Sciatic nerve (tissue), 2 donors: ENCODE measurements around the gene LRRC26. TPM values are rescaled to one million over a fixed set of nuclear protein-coding genes. Genes with fewer than 3 reads are reported as not detected.
A peak's percentile ranks its signal among the peaks of the same experiment; 100 is the strongest.

Source experiments
- ATAC-seq: fragments of 200-7000 bp; cut with Tn5 transposase; one replicate; pipeline ENCODE4 v1.9.1; 2020; ENCODE audit warnings: mild to moderate bottlenecking, moderate library complexity
- DNase-seq: peaks from one replicate; pipeline ENCODE4 v3.0.0-alpha.2; 2020; ENCODE audit warnings: low spot score
- intact Hi-C: fragments of 100-400 bp; cut with DNase I; formaldehyde crosslinking; loops from one replicate; pipeline ENCODE4 v1.14.2; 2022
- total RNA-seq: library from RNA; stranded (reverse); fragmentation: NEBNext Ultra II Directional; extraction: Animal tissue kit (Norgen Biotek cat#: 25700); gene quantifications from one replicate; pipeline ENCODE4 v1.2.1, GENCODE V29; 2021
- donor health status: DM: no; HTN: no; CAD: no.
- donor health status: DM: no; HTN: no; CAD: no.

LRRC26 gene
- total RNA-seq, 1 donor from 2014 or later, result not detected

DNA sequence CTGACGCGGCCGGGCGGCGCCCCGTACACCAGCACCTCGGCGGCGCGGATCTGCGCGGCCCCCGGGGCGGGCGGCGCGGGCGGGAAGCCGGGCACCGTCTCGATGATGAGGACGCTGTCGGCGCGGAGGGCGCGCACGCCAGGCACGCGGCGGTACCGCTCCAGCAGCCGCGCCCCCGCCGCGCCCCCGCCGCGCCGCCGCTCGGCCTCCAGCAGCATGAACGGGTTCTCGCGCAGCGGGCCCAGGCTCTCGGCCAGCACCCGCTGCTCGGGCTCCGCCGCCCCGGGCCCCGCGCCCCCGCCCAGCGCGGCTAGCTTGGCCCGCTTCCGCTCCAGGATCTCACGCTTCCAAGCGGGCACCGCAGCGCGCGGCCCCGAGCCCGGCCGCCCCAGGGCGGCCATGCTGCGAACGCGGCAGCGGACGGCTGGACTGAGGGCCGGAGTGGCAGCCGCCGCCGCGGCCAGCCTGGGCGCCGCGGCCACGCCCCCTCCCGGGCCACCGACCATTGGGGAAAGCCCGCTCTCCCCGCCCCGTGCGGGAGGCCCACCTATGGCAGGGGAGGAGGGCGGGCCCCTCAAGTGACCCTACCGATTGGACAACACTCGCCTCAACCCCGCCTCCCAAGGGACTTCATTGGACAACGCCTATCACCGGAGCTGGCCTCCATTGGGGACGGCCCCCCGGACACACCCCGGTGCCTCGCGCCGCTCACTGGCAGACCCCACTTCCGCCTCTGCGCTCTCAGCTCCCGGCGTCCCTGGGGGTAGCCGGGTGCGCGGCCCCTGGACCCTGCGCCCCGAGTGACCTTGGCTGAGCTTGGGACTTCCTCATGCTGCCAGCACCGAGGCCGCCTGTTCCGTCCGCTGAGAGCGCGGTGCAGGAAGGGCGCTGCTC is 30.7 kb upstream of the LRRC26 start, which contains the start of gene TPRN:
Gene TPRN (minus strand): TSS at position 431 of the 894 bp plus-strand sequence. CDS start 30 bp downstream, at position 401.
- peak; percentile 99 for DNase-seq
- ATAC-seq, result peak; percentile 99
- intact Hi-C loops, result no loop called here

DNA sequence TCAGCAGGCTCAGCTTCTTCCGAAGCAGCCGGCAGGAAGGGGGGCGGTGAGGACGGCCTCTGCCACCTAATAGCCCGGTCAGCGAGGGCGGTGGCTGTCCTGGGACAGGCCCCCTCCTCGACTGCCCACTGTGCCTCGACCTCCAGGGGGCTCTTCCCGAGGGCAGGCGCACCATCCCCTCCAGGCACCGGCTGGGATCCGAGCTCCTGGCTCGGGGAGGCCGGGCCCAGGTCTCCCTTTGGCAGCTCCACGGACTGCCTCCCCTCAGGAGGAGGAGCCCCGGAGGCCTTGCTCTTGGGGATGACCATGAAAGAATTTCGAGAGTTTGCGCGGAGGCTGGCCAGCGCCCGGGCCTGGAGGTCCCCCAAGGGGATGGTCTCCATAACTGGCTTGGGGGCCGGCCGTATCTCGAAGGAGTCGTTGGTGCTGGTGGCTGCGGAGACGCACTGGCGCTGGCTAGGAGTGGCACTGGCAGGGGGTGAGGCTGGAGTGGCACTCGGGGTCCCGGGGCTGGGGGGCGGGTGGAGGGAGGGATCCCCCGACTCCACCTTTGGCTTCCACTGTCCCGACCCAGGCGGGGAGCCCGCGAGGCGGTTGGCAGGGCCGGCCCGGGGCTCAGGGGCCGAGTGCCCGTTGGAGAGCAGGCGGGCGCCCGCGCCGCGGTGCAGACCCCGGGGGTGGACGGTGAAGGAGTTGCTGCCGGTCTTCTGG is 29.7 kb upstream of the LRRC26 start:
- intact Hi-C loops, result no loop called here
- no peak for DNase-seq
- no peak for ATAC-seq

DNA sequence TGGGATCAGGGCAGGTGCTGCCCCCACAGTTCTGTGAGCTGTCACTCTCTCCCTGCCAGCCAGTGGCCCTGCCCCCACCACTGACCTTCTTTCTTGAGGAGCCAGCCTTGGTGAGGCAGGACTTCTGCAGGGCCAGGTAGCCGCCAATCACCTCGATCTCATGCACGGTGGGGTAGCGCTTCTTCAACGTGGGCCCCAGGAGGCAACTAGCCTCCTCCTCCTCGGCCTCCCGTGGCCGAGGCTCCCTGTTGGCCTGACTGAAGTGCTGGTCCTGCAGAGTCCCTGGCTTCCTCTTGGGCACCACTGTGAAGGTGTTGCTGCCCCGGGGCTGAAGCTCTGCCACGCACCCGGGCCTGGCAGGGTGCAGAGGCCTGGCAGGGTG is 29.0 kb upstream of the LRRC26 start:
- DNase-seq, result no peak
- intact Hi-C loops, result no loop called here
- no peak for ATAC-seq

DNA sequence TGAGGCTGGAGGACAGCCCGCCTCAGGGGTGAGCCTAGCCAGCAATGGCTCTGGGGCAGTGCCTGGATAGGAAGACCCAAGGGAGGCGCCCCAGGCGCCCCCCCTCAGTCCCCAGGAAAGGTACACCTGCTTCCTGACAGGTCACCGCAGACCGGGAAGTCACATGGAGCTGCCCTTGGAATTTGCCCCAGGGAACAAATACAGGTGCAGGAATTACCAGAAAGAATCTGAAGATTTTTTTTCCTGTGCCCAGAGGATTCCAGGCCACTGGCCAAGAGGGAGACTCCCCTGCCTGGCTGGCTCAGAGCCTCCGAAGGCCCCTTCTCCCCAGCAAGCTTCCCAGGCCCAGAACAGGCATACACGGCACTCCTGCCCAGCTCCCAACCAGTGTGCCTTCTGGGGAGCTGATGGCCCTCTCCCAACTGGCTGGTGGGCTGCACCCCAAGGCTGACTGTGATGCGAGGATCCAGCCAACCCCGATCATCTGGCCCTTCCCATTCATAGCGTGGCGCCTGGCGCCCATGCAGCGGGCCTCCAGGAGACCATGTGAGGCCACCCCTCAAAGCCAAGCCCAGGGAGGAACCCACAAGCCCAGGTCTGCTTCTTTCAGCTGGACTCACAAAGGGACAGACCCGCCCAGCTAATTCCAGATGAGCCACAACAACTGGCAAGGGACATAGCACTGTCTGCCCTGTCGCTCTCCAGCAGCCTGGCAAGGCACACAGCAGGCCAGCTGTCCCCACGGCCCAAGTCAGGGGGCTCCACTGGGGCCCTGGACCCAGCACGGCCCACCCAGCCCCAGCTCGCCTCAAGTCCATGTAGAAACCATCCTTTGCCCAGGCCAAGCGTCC is 28.4 kb upstream of the LRRC26 start:
- intact Hi-C loops, result no loop called here
- DNase-seq (no peak), ATAC-seq (no peak)

DNA sequence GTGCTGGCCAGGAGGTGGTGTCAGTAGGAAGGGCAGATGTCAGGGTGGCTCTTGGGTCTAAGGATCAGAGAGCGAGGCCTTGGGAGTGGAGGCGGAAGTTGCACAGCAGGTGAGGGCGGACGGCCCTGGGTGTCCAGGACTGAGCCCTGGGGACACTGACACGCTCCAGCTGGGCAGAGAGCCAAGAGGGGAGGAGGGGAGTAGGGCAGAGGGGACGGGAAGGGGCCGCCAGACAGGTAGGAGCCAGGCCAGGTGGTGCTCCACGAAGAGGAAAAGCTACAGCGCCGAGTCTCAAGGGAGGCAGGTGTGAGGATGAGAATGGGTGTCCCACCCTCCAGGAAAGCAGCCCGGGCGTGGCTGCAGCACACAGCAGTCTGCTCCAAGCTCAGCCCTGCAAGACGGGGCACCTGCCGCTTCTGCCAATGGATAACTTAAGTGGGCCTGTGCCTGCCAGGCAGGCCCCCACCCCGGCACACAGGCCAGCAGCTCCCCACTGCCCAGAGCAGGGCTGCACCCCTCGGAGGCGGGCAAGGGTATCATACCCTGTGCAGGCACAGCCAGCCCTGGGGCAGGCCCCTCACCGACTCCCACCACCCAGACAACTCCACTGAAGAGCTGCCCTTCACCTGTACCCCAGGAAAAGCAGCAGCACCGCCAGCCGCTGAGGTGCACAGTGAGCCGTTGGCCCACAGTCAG is 25.8 kb upstream of the LRRC26 start:
- DNase-seq (no peak), ATAC-seq (no peak)
- intact Hi-C loops, result no loop called here

DNA sequence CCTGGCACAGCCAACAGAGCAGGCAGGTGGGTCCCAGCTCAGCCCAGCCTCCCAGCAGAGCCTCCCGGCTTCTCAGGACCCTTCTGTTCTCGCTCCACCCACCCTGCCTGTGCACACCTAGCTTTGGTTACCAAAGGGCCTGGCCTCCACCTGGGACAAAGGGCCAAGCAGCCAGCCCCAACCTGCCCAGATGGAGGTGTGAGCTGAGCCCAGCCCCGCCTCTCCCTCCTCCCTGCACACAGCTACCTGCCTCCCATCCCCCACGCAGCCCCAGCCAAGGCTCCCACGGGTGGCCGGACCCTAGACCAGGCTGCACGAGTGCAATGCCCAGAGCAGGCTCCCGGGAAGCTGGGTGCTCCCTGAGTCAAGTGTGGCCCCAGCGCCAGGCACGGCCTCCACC is 25.1 kb upstream of the LRRC26 start:
- no peak for ATAC-seq

DNA sequence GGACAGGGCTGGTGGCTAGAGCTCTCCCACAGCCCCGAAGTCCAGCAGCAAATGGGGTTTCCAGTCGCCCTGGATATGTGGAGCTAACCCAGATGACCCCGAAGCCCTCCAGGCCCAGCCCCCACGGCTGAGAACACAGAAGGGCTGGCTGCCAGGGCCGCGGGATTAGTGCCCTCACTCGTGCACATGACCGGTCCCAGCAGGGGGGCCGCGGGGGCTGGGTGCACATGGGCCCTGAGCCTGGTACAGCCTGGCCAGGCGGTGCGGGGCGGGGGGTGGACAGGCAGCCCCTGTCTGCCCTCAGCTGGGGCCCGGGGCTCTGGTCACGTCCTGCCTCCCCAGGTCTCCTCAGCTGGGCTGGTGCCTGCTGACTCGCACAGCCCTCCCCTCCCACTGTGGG is 24.5 kb upstream of the LRRC26 start:
- intact Hi-C loops, result no loop called here
- no peak for ATAC-seq
- no peak for DNase-seq

More for the DNA sequence above, 25.1 kb upstream of the LRRC26 start:
- no peak for DNase-seq
- intact Hi-C loops, result no loop called here

DNA sequence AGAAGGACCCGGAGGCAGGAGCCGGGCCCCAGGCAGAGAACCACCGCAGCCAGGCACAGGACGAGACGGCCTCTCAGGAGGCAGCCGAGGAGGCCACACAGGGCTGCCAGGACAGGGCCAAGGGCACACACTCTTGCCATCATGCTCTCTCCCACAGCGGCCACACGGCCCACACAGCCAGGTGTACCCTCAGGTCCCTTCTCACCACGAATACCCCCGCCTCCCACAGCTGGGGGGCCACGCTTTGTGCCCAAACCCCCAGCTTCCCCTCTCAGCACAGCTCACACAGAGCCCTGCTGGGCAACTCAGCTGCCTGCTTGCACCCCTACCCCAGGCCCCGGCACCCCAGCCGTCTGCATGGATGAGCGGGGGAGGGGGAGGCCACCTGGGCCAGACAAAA is 23.9 kb upstream of the LRRC26 start:
- intact Hi-C loops, result no loop called here
- no peak for ATAC-seq

DNA sequence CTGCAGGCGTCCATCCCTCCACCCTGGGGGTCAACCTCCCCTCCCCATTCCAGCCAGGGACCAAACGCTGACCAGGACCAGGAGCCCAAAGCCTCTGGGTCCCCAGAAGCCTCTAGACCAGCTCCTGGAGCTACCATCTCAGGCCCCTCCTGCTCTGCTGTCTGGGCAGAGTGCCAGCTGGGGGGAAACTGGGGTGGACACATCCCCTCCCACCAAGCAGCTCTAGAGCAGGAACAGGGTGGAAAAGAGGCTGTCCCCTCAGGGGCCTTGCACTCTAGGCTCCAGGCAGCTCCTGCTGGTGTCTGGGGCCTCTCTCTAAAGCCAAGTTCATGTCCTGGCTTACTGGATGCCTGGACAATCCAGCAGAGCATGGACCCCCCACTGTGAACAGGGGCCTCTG is 23.0 kb upstream of the LRRC26 start:
- no peak for ATAC-seq
- DNase-seq, result no peak
- intact Hi-C loops, result no loop called here

More for the DNA sequence above, 23.9 kb upstream of the LRRC26 start:
- DNase-seq, result no peak

DNA sequence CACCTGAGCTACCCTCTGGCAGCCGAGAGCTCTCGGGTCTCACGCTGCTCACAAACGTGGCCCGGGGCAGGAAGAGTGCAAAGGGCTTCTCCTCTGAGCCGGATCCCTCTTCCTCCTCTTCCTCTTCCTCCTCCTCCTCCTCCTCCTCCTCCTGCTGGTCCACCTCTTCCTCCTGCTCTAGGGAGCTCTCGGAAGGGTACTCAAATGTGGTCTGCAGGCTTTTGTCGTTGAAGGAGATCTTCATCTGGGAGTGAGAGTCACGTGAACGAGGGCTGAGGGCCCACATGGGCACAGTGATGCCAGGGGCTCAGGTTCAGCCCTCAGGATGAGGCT is 22.6 kb upstream of the LRRC26 start:
- intact Hi-C loops, result no loop called here
- DNase-seq, result no peak
- no peak for ATAC-seq

DNA sequence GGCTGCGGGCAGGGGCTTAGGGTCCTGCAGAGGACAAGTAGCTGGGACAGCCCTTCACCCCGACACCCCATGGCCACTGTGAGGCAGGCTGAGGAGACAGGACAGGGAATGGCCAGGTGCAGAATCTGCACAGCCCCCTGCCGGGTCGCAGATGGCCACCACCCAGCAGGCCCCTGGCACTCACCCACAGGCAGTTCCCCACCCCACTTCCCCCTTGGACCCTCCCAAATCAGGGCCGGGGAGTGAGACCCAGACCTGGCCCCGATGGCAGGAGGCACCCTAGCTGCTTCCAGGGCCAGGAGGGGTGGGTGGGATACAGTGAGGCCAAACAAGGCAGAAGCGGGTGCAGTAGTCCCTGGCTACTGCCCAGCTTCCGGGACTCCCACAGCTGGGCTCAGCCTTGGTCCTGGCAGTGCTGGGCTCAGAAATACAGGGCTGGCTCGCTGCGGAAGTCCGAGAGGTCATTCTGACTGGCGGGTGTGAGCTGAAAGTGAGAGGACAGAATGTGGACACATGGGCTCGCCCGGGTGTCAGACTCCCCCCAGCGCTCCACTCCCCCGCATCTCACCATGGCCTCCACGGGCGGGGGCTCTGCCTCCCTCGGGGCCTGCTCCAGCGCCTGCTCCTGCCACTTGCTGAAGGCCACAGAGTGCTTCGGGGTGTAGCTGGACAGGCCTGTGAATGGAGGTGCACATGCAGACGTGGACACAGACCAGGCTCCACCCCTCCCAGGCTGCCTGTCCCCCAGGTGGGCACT is 22.0 kb upstream of the LRRC26 start:
- ATAC-seq, result no peak
- intact Hi-C loops, result no loop called here
- no peak for DNase-seq

DNA sequence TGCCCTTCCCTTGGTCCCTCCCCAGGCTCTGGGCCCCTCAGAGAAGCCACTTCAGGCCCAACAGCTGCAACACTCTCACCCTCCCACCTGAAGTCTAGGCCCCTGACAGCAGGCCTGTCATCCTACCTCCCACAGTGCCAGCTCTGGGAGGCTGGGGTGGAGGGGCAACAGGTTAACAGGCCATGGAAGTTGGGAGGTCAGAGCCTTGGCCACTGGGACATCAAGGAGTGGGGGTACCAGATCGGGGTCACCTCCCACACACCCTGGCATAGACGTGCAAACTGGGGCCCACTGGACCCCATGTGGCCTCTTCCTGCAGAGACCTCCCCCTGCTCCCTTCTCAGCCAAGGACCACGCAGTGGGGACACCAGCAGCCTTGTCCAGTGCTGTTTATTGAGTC is 21.4 kb upstream of the LRRC26 start:
- intact Hi-C loops, result no loop called here
- DNase-seq, result no peak

DNA sequence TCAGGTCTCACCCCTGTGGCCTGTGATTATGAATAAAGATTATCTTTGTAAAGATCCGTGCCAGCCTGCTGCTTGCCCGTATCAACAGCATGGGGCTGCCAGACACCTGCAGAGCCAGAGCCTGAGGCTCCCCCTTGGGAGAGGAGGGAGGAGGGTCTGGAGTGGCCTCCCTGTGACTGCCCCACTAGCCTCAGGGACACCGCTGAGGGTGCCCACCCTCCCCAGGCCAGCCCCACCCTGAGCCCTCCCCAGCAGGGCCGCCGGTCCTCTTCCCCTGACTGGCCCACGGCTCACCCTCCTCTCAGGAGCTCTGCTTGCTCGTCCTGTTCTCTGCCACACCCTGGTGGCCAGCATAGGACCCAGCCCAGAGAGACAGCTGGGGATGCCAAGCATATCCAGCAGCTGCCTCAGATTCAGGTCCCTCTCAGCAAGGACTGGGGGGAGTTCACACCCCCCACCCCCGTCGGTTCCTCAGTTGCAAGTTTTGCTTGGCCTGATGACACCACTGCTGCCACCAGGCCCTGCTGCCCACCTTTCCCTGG is 20.5 kb upstream of the LRRC26 start:
- ATAC-seq (no peak), DNase-seq (no peak)
- intact Hi-C loops, result no loop called here

More for the DNA sequence above, 21.4 kb upstream of the LRRC26 start:
- ATAC-seq, result no peak

DNA sequence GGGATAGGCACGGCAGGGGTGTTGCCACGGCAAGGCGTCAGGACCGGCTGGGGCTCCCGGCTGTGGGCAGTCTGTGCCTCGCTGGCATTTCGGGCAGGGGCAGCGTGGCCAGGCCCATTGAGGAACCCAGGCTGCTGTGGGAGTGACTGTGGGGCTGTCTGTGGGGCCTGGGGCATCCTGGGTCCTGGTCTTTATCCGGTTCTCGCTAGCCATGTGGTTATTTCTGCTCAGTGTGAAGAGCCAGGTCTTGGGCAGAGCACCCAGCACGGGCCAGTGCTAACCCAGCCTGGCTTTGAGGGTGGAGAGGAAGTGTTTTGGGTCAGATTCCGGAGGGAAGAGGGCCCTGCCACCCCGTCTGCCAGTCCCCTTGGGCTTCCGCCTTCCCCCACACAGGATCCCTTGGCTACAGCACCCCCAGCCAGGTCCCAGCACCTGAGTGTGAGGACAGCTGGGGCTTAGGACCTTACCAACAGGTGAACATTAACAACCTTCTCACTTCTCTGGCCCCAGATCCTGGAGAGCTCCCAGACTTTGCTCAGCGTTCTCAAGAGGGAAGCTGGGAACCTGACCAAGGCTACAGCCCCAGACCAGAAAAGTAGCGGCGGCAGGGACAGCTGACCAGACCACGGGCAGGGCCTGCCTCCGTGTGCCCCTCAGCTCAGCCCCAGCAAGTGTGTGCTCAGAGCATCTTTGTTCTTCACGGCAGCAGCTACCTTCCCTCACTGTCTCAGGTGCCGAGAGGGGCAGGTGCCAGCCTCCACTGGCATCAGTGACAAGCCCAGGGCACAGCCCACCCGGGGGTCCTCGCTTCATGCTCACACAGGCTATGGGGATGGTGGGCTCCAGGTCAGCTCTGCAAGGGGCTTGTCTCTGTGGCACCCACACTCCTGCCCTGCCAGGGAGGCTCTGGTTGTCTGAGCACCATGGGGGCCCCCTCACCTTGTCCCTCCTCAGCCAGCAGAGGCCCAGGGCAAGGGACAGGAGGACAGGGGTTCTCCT is 19.7 kb upstream of the LRRC26 start:
- intact Hi-C loops, result loop anchor here (10.0 kb wide), 1 partner anchor 45 kb away; the partner anchor contains the start of gene SLC34A3

DNA sequence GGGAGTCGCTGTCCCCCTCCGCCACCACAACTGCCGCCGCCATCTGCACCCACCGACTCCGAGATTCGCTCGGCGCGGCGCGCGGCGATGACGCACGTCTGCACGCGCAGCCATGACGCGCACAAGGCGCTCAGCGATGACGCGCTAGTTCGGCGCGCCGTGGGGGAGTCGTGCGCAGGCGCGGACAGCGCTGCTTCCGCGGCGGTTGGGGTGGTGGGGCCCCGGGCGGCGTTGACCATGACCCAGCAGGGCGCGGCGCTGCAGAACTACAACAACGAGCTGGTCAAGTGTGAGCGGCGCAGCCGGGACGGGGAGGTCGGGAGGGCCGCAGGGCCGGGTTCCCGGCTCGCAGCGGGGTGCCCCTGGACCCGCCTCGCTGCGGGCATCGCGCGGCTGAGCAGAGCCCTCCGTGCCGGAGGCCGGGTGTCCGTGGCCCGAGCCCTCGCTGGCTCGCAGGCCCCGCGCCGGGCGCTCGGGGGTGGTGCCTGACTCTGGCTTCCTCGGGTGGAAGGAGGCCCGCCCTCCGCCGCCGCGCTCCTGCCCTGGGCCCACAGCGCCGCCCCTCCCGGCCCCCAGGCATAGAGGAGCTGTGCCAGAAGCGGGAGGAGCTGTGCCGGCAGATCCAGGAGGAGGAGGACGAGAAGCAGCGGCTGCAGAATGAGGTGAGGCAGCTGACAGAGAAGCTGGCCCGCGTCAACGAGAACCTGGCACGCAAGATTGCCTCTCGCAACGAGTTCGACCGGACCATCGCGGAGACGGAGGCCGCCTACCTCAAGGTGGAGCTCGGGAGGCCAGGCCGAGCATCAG is 18.8 kb upstream of the LRRC26 start, which contains the start of the genes ANAPC2 and SSNA1:
Gene ANAPC2 (minus strand): TSS at position 71 of the 807 bp plus-strand sequence. CDS start 28 bp downstream, at position 43.
Gene SSNA1 (plus strand): TSS at position 187 of the 807 bp plus-strand sequence. CDS start 51 bp downstream, at position 238.
- intact Hi-C loops, result loop anchor here (10.0 kb wide), 1 partner anchor 46 kb away; the partner anchor contains the start of gene SLC34A3
- DNase-seq (peak; percentile 96), ATAC-seq (peak; percentile 94)

More for the DNA sequence above, 19.7 kb upstream of the LRRC26 start:
- ATAC-seq (peak; percentile 27), DNase-seq (no peak)
